Endothelial cell of umbilical vein (primary cell): Measurements from ENCODE around the gene CRYBG3. TPM values are rescaled to one million over a fixed set of nuclear protein-coding genes. Genes with fewer than 3 reads are reported as not detected.

Experiments used
- BruUV-seq: library from RNA; stranded (reverse); fragments of 400-500 nt; replicated peaks from 2 replicates; lab custom pipeline; 2021; lab: Mats Ljungman, UMichigan
- CTCF ChIA-PET: fragments of 300-600, 350-600 bp; sonication (Branson Sonifier 250); formaldehyde crosslinking; loops from one replicate; lab custom pipeline; 2021; ENCODE audit warnings: antibody characterized with exemption, inconsistent platforms; lab: Charles Lee
- POLR2A ChIA-PET: fragments of 300-600, 350-600 bp; sonication (Branson Sonifier 250); formaldehyde crosslinking; loops from one replicate; lab custom pipeline; 2021; ENCODE audit warnings: antibody characterized with exemption, inconsistent platforms; lab: Charles Lee
- DNase-seq: peaks from one replicate; pipeline ENCODE4 v3.0.0-alpha.2; 2011; ENCODE audit warnings: low read depth, low spot score
- FAIRE-seq: peaks from 2 replicates; lab custom pipeline; 2011; peaks lifted over from hg19 to GRCh38; lab: Jason Lieb, UNC
- H2AFZ ChIP-seq: 2 replicates; pipeline ENCODE4 v1.6.0; 2012; ENCODE audit warnings: low read depth, low read length, control low read depth, inconsistent platforms
- H3K27ac ChIP-seq: 2 replicates; pipeline ENCODE4 v1.5.1; 2011; ENCODE audit warnings: low read depth, mild to moderate bottlenecking, control low read depth, low read length, moderate library complexity; ENCODE audit not compliant: insufficient read depth
- H3K27me3 ChIP-seq, 2 experiments: 2 replicates each; pipeline versions ENCODE4 v1.6.0 to v1.6.1; 2011; ENCODE audit warnings: low read length in 2 of 2, mixed read lengths in 1 of 2; ENCODE audit not compliant: control insufficient read depth in 2 of 2, insufficient read depth in 2 of 2
- H3K36me3 ChIP-seq, 2 experiments: 2 replicates in 1 of 2; 3 replicates in 1 of 2; pipeline ENCODE4 v1.5.1; 2011; ENCODE audit warnings: low read length in 2 of 2, mild to moderate bottlenecking in 1 of 2, moderate library complexity in 1 of 2; ENCODE audit not compliant: control insufficient read depth in 2 of 2, insufficient read depth in 2 of 2; ENCODE audit errors: extremely low read depth in 1 of 2
- H3K4me1 ChIP-seq: 3 replicates; pipeline ENCODE4 v1.5.1; 2011; ENCODE audit warnings: mild to moderate bottlenecking, low read length; ENCODE audit not compliant: control insufficient read depth, insufficient read depth; ENCODE audit errors: extremely low read depth
- H3K4me2 ChIP-seq: 2 replicates; pipeline ENCODE4 v1.6.1; 2011; ENCODE audit warnings: low read length, control low read depth, mixed read lengths; ENCODE audit not compliant: insufficient read depth
- H3K4me3 ChIP-seq, 3 experiments: fragments of 200-600 bp in 1 of 3; sonication (generic), shearing (Covaris generic) in 1 of 3; replicated peaks in 1 of 3; 2 replicates each; pipeline ENCODE4 v1.5.1; 2011 to 2016; ENCODE audit warnings: control low read depth in 3 of 3, low read length in 3 of 3, mild to moderate bottlenecking in 2 of 3, inconsistent platforms in 1 of 3, low read depth in 1 of 3, moderate library complexity in 1 of 3; ENCODE audit not compliant: insufficient read depth in 1 of 3
- H3K79me2 ChIP-seq: 2 replicates; pipeline ENCODE4 v1.6.0; 2012; ENCODE audit warnings: low read length, inconsistent platforms; ENCODE audit not compliant: control insufficient read depth, insufficient read depth
- H3K9ac ChIP-seq: replicated peaks from 2 replicates; pipeline ENCODE3; 2011; ENCODE audit warnings: low read length, control low read depth; ENCODE audit not compliant: insufficient read depth; ENCODE audit errors: extremely low read depth
- H3K9me1 ChIP-seq: replicated peaks from 3 replicates; pipeline ENCODE4 v1.6.0; 2011; ENCODE audit warnings: mild to moderate bottlenecking, low read length; ENCODE audit not compliant: control insufficient read depth, insufficient read depth; ENCODE audit errors: extremely low read depth
- H3K9me3 ChIP-seq: replicated peaks from 2 replicates; pipeline ENCODE4 v1.5.1; 2012; ENCODE audit warnings: low read length, inconsistent platforms; ENCODE audit not compliant: control insufficient read depth, insufficient read depth
- H4K20me1 ChIP-seq: replicated peaks from 2 replicates; pipeline ENCODE3; 2011; ENCODE audit warnings: mild to moderate bottlenecking, low read length; ENCODE audit not compliant: control insufficient read depth, insufficient read depth; ENCODE audit errors: extremely low read depth
- CTCF ChIP-seq, 2 donors: IDR thresholded peaks; 1 replicate in 1 of 2; 2 replicates in 1 of 2; pipeline ENCODE4 v1.5.1; 2011; ENCODE audit warnings: low read length in 2 of 2, mild to moderate bottlenecking in 2 of 2, moderate library complexity in 2 of 2, control low read depth in 1 of 2, inconsistent platforms in 1 of 2, low read depth in 1 of 2; ENCODE audit not compliant: insufficient read depth in 1 of 2; ENCODE audit errors: extremely low read depth in 1 of 2
- EZH2 ChIP-seq: IDR thresholded peaks from 2 replicates; pipeline ENCODE4 v1.6.1; 2012; ENCODE audit warnings: borderline replicate concordance, low read depth, mild to moderate bottlenecking, moderate library complexity, low read length, inconsistent platforms; ENCODE audit not compliant: severe bottlenecking
- FOS ChIP-seq: IDR thresholded peaks from 2 replicates; pipeline ENCODE4 v1.6.1; 2011; ENCODE audit warnings: mild to moderate bottlenecking, low read length, moderate library complexity, borderline replicate concordance; ENCODE audit not compliant: insufficient read depth
- GATA2 ChIP-seq: IDR thresholded peaks from 2 replicates; pipeline ENCODE4 v1.7.0; 2011; ENCODE audit warnings: low read depth, mild to moderate bottlenecking, moderate library complexity, mixed read lengths, low read length; ENCODE audit not compliant: insufficient read length, insufficient read depth
- JUN ChIP-seq: IDR thresholded peaks from 2 replicates; pipeline ENCODE4 v1.6.1; 2011; ENCODE audit warnings: borderline replicate concordance, low read depth; ENCODE audit not compliant: insufficient read length, insufficient read depth
- MAX ChIP-seq: IDR thresholded peaks from 2 replicates; pipeline ENCODE4 v1.6.1; 2011; ENCODE audit not compliant: insufficient read depth, insufficient read length
- MYC ChIP-seq: IDR thresholded peaks from one replicate; pipeline ENCODE4 v1.6.1; 2011; ENCODE audit warnings: mild to moderate bottlenecking, low read depth, low read length
- POLR2A ChIP-seq: IDR thresholded peaks from 2 replicates; pipeline ENCODE4 v1.6.1; 2012; ENCODE audit warnings: low read depth, mild to moderate bottlenecking, control low read depth, low read length
- POLR2AphosphoS5 ChIP-seq: IDR thresholded peaks from 2 replicates; pipeline ENCODE4 v1.6.1; 2012; ENCODE audit warnings: low read depth, mild to moderate bottlenecking, control low read depth, low read length, moderate library complexity; ENCODE audit not compliant: insufficient read depth
- dilution Hi-C: fragments of 300-500 bp; cut with MboI; formaldehyde crosslinking; loops from one replicate; pipeline ENCODE4 v1.15.0; 2019; ENCODE audit warnings: low sequenced_read_pairs; ENCODE audit not compliant: extremely low pct_ligation_motif_present
- intact Hi-C: fragments of 100-400 bp; cut with micrococcal nuclease; formaldehyde crosslinking; loops from one replicate; pipeline ENCODE4 v1.10.0; 2022
- polyA plus RNA-seq, 4 experiments: library from polyadenylated mRNA; depleted of rRNA in 3 of 4; stranded (reverse) in 3 of 4; unstranded in 1 of 4; fragments of >200 nt; gene quantifications; 2 replicates each; pipeline versions ENCODE4 v1.2.1 to v1.2.3, GENCODE V29; 2011 to 2012; ENCODE audit warnings: missing spikeins in 1 of 4
- total RNA-seq: library from RNA; stranded (reverse); gene quantifications from 2 replicates; pipeline ENCODE4 v1.2.3, GENCODE V29; 2021

The CRYBG3 gene
- total and polyA plus RNA-seq, 2 donors (not counting 3 experiments of a cell fraction or from before 2014, with no cell fraction given) = 2.8 to 15.0 TPM

GRCh38 chr3:97841956-97842355 lies 20.1 kb downstream of the CRYBG3 start:
- FAIRE-seq = no peak
- Histone ChIP-seq H3K4me1 (no peaks in the 10 kb centered on the region), H4K20me1 (no peaks in the 10 kb centered on the region), H3K27ac (no peak overlapping the region), H3K4me3 (no peak overlapping the region), H3K79me2 (peaks cover 1% of the 10 kb centered on the region), H3K9me1 (no peaks in the 10 kb centered on the region), H2AFZ (no peak overlapping the region), H3K4me2 (no peak overlapping the region), H3K9ac (no peak overlapping the region), H3K36me3 (peaks cover 0 to 4% of the 10 kb centered on the region in 2 experiments), H3K27me3 (no peaks in the 10 kb centered on the region), H3K9me3 (no peaks in the 10 kb centered on the region)
- BruUV-seq = no TSS peak
- dilution Hi-C loops = no loop called here
- no peak for DNase-seq
- TF ChIP-seq JUN (no peak), POLR2A (no peak), MAX (no peak), CTCF (IDR thresholded peaks at IDR 0.05; ENCODE audit: extremely low read depth in 1 of 2, insufficient read depth in 1 of 2, low read depth in 1 of 2, low read length in 2 of 2) (no peak), FOS (no peak), EZH2 (no peak), GATA2 (no peak), POLR2AphosphoS5 (no peak), MYC (no peak)
- ChIA-PET CTCF (no interaction called here), POLR2A (no interaction called here)
- intact Hi-C loops = no loop called here
